Ovary (tissue), 9 donors: ENCODE results near the gene MEGF8. TPM values are rescaled to one million over a fixed set of nuclear protein-coding genes. Genes with fewer than 3 reads are reported as not detected.

ENCODE experiments used
- DNase-seq, 5 donors: peaks; one replicate each; pipeline ENCODE4 v3.0.0-alpha.2; 2019 to 2020
- H3K27ac ChIP-seq, 2 donors: fragments of 200-600 bp; one replicate each; pipeline versions ENCODE4 v1.5.1 to v1.8.0; 2019 to 2022
- H3K27me3 ChIP-seq: fragments of 200-600 bp; one replicate; pipeline ENCODE4 v1.8.0; 2022
- H3K36me3 ChIP-seq: fragments of 200-600 bp; sonication (generic); one replicate; pipeline ENCODE4 v1.5.1; 2019
- H3K4me1 ChIP-seq: one replicate; pipeline ENCODE4 v1.8.1; 2013; ENCODE audit warnings: mild to moderate bottlenecking, moderate library complexity; ENCODE audit not compliant: insufficient read depth
- H3K4me3 ChIP-seq: fragments of 200-600 bp; sonication (generic); one replicate; pipeline ENCODE4 v1.5.1; 2017
- H3K9me3 ChIP-seq, 2 donors: fragments of 200-600 bp in 1 of 2; sonication (generic) in 1 of 2; one replicate each; pipeline versions ENCODE4 v1.5.1 to v1.8.1; 2013 to 2019; ENCODE audit warnings: mild to moderate bottlenecking in 1 of 2, moderate library complexity in 1 of 2
- CTCF ChIP-seq, 3 donors: fragments of 450-650 bp in 2 of 3; fragments of 200-600 bp in 1 of 3; IDR thresholded peaks; one replicate each; pipeline versions ENCODE4 v1.5.1 to v1.8.0; 2016 to 2022; ENCODE audit warnings: antibody characterized with exemption in 3 of 3, mild to moderate bottlenecking in 1 of 3
- EP300 ChIP-seq: sonication (generic); formaldehyde crosslinking; IDR thresholded peaks from one replicate; pipeline ENCODE4 v1.6.1; 2017; ENCODE audit warnings: antibody characterized with exemption
- POLR2A ChIP-seq: fragments of 450-650 bp; IDR thresholded peaks from one replicate; pipeline ENCODE4 v1.6.1; 2017; ENCODE audit warnings: antibody characterized with exemption, mild to moderate bottlenecking, moderate library complexity
- WGBS, 3 donors: extraction: QIAGEN DNeasy Blood & Tissue Kit in 1 of 3; methylation state at CpG; one replicate each; pipeline versions ENCODE4 v1.1.5 to v1.1.7; 2013 to 2017; 5-methylcytosine and 5-hydroxymethylcytosine counted together
- intact Hi-C, 4 donors: fragments of 100-400 bp; cut with DNase I; formaldehyde crosslinking; loops; one replicate each; pipeline versions ENCODE4 v1.11.0 to v1.15.1; 2022 to 2023
- polyA plus RNA-seq, 2 donors: library from polyadenylated mRNA; stranded (reverse); fragments of 200-250 nt in 1 of 2; fragments of 350-450 nt in 1 of 2; fragmentation: Illumina TruSeq in 1 of 2; extraction: RNeasy Lipid Tissue Mini Kit (QIAGEN cat#74804) in 1 of 2; gene quantifications; one replicate each; pipeline ENCODE4 v1.2.3, GENCODE V29; 2013 to 2014
- total RNA-seq, 7 donors: library from RNA; depleted of rRNA in 2 of 7; stranded (reverse); fragments of >200 nt in 2 of 7; fragmentation: NEBNext Ultra II Directional in 3 of 7; extraction: Animal tissue kit (Norgen Biotek cat#: 25700) in 3 of 7; gene quantifications; one replicate each; pipeline versions ENCODE4 v1.1.0 to v1.2.4, GENCODE V29; 2016 to 2023
- donor health status: DM: no; HTN: no; CAD: no; lungs with moderate emphysema.
- donor health status: DM: no; HTN: no; CAD: no.
- donor health status: Bipolar disorder and iron deficiency.
- donor health status: DM: yes; HTN: yes; CAD: no.
- donor health status: DM: no; HTN: no; CAD: no.
- donor health status: DM: yes; HTN: yes; CAD: no.

MEGF8 gene
- total and polyA plus RNA-seq, 9 donors = 11.0 to 31.6 (median 23.3) TPM

DNA sequence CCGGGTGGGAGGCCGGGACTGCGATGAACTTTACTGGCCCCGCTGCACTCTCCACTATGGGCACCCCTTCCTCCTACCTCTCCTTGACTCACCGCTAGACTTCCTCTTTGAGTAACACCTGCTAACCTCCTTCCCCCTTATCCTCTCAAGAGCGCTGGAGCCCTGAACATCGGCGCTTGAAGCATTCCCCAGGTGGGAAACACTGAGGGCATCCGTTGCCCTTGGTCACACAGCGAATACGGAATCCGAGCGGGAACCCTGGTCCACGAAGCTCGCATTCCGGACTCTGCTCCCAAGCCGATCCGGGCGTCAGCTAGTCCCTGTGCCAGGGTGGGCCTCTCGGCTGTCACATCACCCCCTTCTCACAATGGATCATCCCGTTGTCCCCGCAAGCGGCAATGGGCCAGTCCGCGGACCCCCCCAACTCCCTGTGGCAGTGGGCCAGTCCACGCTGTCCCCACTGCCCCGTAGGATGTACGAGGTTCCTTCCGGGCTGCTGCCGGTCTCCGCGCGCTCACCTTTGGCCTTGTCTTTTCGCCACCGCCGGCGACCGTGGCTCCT is 97.5 kb downstream of the MEGF8 start:
- TF ChIP-seq CTCF (IDR thresholded peaks at IDR 0.05) (no peak), POLR2A (no peak), EP300 (no peak)
- peak in 3 of 5 donors; percentile 53 to 73 (median 64) for DNase-seq
- Histone ChIP-seq H3K4me3 (peak overlapping the region; percentile 60), H3K4me1 (peaks cover 7% of the 10 kb centered on the region), H3K9me3 (no peaks in the 10 kb centered on the region), H3K27me3 (no peaks in the 10 kb centered on the region), H3K27ac (peak overlapping the region in 1 of 2 donors; percentile 56), H3K36me3 (no peaks in the 10 kb centered on the region)
- intact Hi-C loops = no loop called here
- 3 to 5% (median 4%) methylated on average over 38 of the region's 38 CpGs for WGBS, 3 donors

- DNase-seq = peak; percentile 76 to 90 (median 88)
- H3K9me3 ChIP-seq = no peaks in the 10 kb centered on the region
- peak overlapping the region; percentile 60 for H3K4me3 ChIP-seq
- H3K4me1 ChIP-seq = peaks cover 7% of the 10 kb centered on the region
- TF ChIP-seq EP300 (no peak), CTCF (IDR thresholded peaks at IDR 0.05) (peak in 1 of 3 donors; percentile 12), POLR2A (peak; percentile 54)
- no peaks in the 10 kb centered on the region for H3K36me3 ChIP-seq
- H3K27ac ChIP-seq = peak overlapping the region in 1 of 2 donors; percentile 56
- no peaks in the 10 kb centered on the region for H3K27me3 ChIP-seq
- intact Hi-C loops = no loop called here
- WGBS, 3 donors = 1 to 3% (median 2%) methylated on average over 58 to 65 of the region's 65 CpGs
Measured at GRCh38 chr19:42423462-42424344, 98.3 kb downstream of the MEGF8 start.

GRCh38 chr19:42424345-42424707 is 98.9 kb downstream of the MEGF8 start:
- Histone ChIP-seq H3K4me1 (peaks cover 7% of the 10 kb centered on the region), H3K36me3 (no peaks in the 10 kb centered on the region), H3K27ac (no peak overlapping the region), H3K4me3 (no peak overlapping the region), H3K27me3 (no peaks in the 10 kb centered on the region), H3K9me3 (no peaks in the 10 kb centered on the region)
- TF ChIP-seq CTCF (IDR thresholded peaks at IDR 0.05) = no peak
- no peak for TF ChIP-seq EP300
- TF ChIP-seq POLR2A = no peak
- DNase-seq = no peak
- WGBS, 3 donors = 31 to 46% (median 43%) methylated on average over 14 to 15 of the region's 15 CpGs
- intact Hi-C loops = no loop called here

- TF ChIP-seq CTCF (IDR thresholded peaks at IDR 0.05) (no peak), POLR2A (no peak), EP300 (no peak)
- DNase-seq = peak in 4 of 5 donors; percentile 34 to 56 (median 45)
- peaks cover 7% of the 10 kb centered on the region for H3K4me1 ChIP-seq
- H3K27ac ChIP-seq = no peak overlapping the region
- intact Hi-C loops = no loop called here
- H3K9me3 ChIP-seq = no peaks in the 10 kb centered on the region
- H3K36me3 ChIP-seq = no peaks in the 10 kb centered on the region
- WGBS, 3 donors = 12 to 40% (median 16%) methylated on average over 13 of the region's 13 CpGs
- H3K4me3 ChIP-seq = no peak overlapping the region
- no peaks in the 10 kb centered on the region for H3K27me3 ChIP-seq
Measured at GRCh38 chr19:42424712-42425131, 99.3 kb downstream of the MEGF8 start.
